SK-N-SH (cell line): ENCODE data around the gene MLLT11. TPM values are rescaled to one million over a fixed set of nuclear protein-coding genes. Genes with fewer than 3 reads are reported as not detected.

Source experiments
- CTCF ChIA-PET: fragments of 300-600, 350-600 bp; formaldehyde crosslinking; extraction: SDS; loops from one replicate; lab custom pipeline; 2021; lab: Yijun Ruan, JAX
- POLR2A ChIA-PET: fragments of 350-600 bp; sonication (Branson Sonifier 250); formaldehyde crosslinking; extraction: SDS; loops from one replicate; lab custom pipeline; 2020; ENCODE audit warnings: antibody characterized with exemption, inconsistent platforms; lab: Yijun Ruan, JAX
- DNase-seq: peaks from one replicate; pipeline ENCODE4 v3.0.0; 2012
- H2AFZ ChIP-seq: fragments of 200-600 bp; sonication (generic); 2 replicates; pipeline ENCODE4 v1.8.1; 2016; ENCODE audit warnings: antibody characterized with exemption, mild to moderate bottlenecking, low read depth
- H3F3A ChIP-seq: fragments of 200-600 bp; sonication (generic); replicated peaks from 2 replicates; pipeline ENCODE3; 2016; ENCODE audit warnings: antibody characterized with exemption, mild to moderate bottlenecking; ENCODE audit not compliant: insufficient read depth
- H3K27ac ChIP-seq, 2 experiments: fragments of 200-500 bp in 1 of 2; fragments of 200-600 bp in 1 of 2; sonication (Bioruptor generic) in 1 of 2; sonication (generic), shearing (Covaris generic) in 1 of 2; 2 replicates each; pipeline versions ENCODE4 v1.5.1 to v1.6.1; 2014 to 2016; ENCODE audit warnings: low read depth in 2 of 2, inconsistent platforms in 1 of 2, low read length in 1 of 2, mild to moderate bottlenecking in 1 of 2, mixed read lengths in 1 of 2
- H3K27me3 ChIP-seq: fragments of 200-600 bp; sonication (generic), shearing (Covaris generic); 2 replicates; pipeline ENCODE4 v1.6.1; 2016; ENCODE audit warnings: mixed run types; ENCODE audit not compliant: insufficient read depth
- H3K36me3 ChIP-seq, 2 experiments: fragments of 200-500 bp in 1 of 2; fragments of 200-600 bp in 1 of 2; sonication (Bioruptor generic) in 1 of 2; sonication (generic) in 1 of 2; replicated peaks in 1 of 2; 2 replicates each; pipeline versions ENCODE3 to v1.5.1; 2014 to 2016; ENCODE audit warnings: low read length in 1 of 2, mild to moderate bottlenecking in 1 of 2; ENCODE audit not compliant: insufficient read depth in 2 of 2, control insufficient read depth in 1 of 2
- H3K4me1 ChIP-seq, 2 experiments: fragments of 200-500 bp in 1 of 2; fragments of 200-600 bp in 1 of 2; sonication (Bioruptor generic) in 1 of 2; sonication (generic), shearing (Covaris generic) in 1 of 2; 2 replicates each; pipeline versions ENCODE4 v1.5.1 to v1.6.1; 2014 to 2016; ENCODE audit warnings: low read depth in 1 of 2, low read length in 1 of 2, mixed run types in 1 of 2; ENCODE audit not compliant: insufficient read depth in 2 of 2, control insufficient read depth in 1 of 2
- H3K4me2 ChIP-seq: fragments of 200-600 bp; sonication (generic), shearing (Covaris generic); 2 replicates; pipeline ENCODE4 v1.6.1; 2017; ENCODE audit warnings: mixed run types
- H3K4me3 ChIP-seq, 2 experiments: fragments of 200-500 bp in 1 of 2; fragments of 200-600 bp in 1 of 2; sonication (Bioruptor generic) in 1 of 2; sonication (generic), shearing (Covaris generic) in 1 of 2; 2 replicates each; pipeline versions ENCODE4 v1.5.1 to v1.8.1; 2014 to 2016; ENCODE audit warnings: low read depth in 2 of 2, inconsistent platforms in 1 of 2, low read length in 1 of 2, mild to moderate bottlenecking in 1 of 2, mixed read lengths in 1 of 2, moderate library complexity in 1 of 2
- H3K79me2 ChIP-seq: fragments of 200-600 bp; sonication (generic); 2 replicates; pipeline ENCODE4 v1.8.1; 2017; ENCODE audit warnings: mild to moderate bottlenecking; ENCODE audit not compliant: insufficient read depth
- H3K9ac ChIP-seq: fragments of 200-600 bp; sonication (generic); 2 replicates; pipeline ENCODE4 v1.6.1; 2017; ENCODE audit warnings: mixed run types
- H3K9me2 ChIP-seq: fragments of 200-600 bp; sonication (generic); 2 replicates; pipeline ENCODE4 v1.6.1; 2017; ENCODE audit warnings: mixed run types
- H3K9me3 ChIP-seq: fragments of 200-600 bp; sonication (generic); 2 replicates; pipeline ENCODE4 v1.6.1; 2017; ENCODE audit warnings: mixed run types, mild to moderate bottlenecking, moderate library complexity
- H4K20me1 ChIP-seq: fragments of 200-600 bp; sonication (generic); 2 replicates; pipeline ENCODE4 v1.6.1; 2017; ENCODE audit warnings: mild to moderate bottlenecking, mixed run types; ENCODE audit not compliant: insufficient read depth
- CHD2 ChIP-seq: fragments of 150-350 bp; IDR thresholded peaks from 2 replicates; pipeline ENCODE4 v1.6.1; 2018; ENCODE audit warnings: low read length; ENCODE audit not compliant: partially characterized antibody
- ELF1 ChIP-seq: IDR thresholded peaks from 2 replicates; pipeline ENCODE4 v1.4.0; 2012
- EP300 ChIP-seq, 2 experiments: IDR thresholded peaks; 2 replicates each; pipeline versions ENCODE4 v1.4.0 to v1.6.1; 2012; ENCODE audit warnings: borderline replicate concordance in 1 of 2, low read depth in 1 of 2, low read length in 1 of 2
- EZH2phosphoT487 ChIP-seq: fragments of 200-600 bp; sonication (generic); IDR thresholded peaks from 2 replicates; pipeline ENCODE4 v1.6.1; 2017; ENCODE audit warnings: low read depth, mixed run types, mild to moderate bottlenecking, antibody characterized with exemption, moderate library complexity, borderline replicate concordance
- FOXM1 ChIP-seq: IDR thresholded peaks from 2 replicates; pipeline ENCODE4 v1.4.0; 2012; ENCODE audit warnings: low read depth, mild to moderate bottlenecking
- GATA2 ChIP-seq: sonication (generic); formaldehyde crosslinking; IDR thresholded peaks from 2 replicates; pipeline ENCODE4 v1.5.0; 2020; ENCODE audit warnings: mild to moderate bottlenecking, missing genetic modification reagents
- IRF3 ChIP-seq: fragments of 150-350 bp; IDR thresholded peaks from 2 replicates; pipeline ENCODE4 v1.6.1; 2016; ENCODE audit warnings: mild to moderate bottlenecking, low read depth, low read length
- MAX ChIP-seq: IDR thresholded peaks from 2 replicates; pipeline ENCODE4 v1.4.0; 2012; ENCODE audit warnings: low read depth
- MEF2A ChIP-seq: IDR thresholded peaks from 2 replicates; pipeline ENCODE4 v1.4.0; 2012; ENCODE audit warnings: low read depth, borderline replicate concordance
- NFIC ChIP-seq: IDR thresholded peaks from 2 replicates; pipeline ENCODE4 v1.4.0; 2012; ENCODE audit warnings: borderline replicate concordance
- PBX3 ChIP-seq: IDR thresholded peaks from 2 replicates; pipeline ENCODE4; 2012
- POLR2AphosphoS5 ChIP-seq: IDR thresholded peaks from 2 replicates; pipeline ENCODE4 v1.6.1; 2012; ENCODE audit warnings: low read depth, low read length
- RAD21 ChIP-seq: IDR thresholded peaks from 2 replicates; pipeline ENCODE4 v1.6.1; 2012; ENCODE audit warnings: mild to moderate bottlenecking, low read length
- RXRA ChIP-seq: IDR thresholded peaks from 2 replicates; pipeline ENCODE4 v1.4.0; 2012; ENCODE audit warnings: low read depth, mild to moderate bottlenecking, borderline replicate concordance
- SMC3 ChIP-seq: IDR thresholded peaks from 2 replicates; pipeline ENCODE4 v1.6.1; 2012; ENCODE audit warnings: low read depth, low read length, improper control_type of control experiment
- TAF1 ChIP-seq: IDR thresholded peaks from 2 replicates; pipeline ENCODE4 v1.6.1; 2012; ENCODE audit warnings: low read depth, mild to moderate bottlenecking, low read length, moderate library complexity, borderline replicate concordance
- YY1 ChIP-seq: IDR thresholded peaks from 2 replicates; pipeline ENCODE4 v1.4.0; 2012; ENCODE audit warnings: low read depth, mild to moderate bottlenecking
- ZBTB33 ChIP-seq: IDR thresholded peaks from 2 replicates; pipeline ENCODE4 v1.4.0; 2012; ENCODE audit warnings: low read depth, borderline replicate concordance
- WGBS: methylation state at CpG from one replicate; pipeline ENCODE4 v1.1.6; 2017; ENCODE audit warnings: low lambda C conversion rate; 5-methylcytosine and 5-hydroxymethylcytosine counted together
- polyA plus RNA-seq, 3 experiments: library from polyadenylated mRNA; depleted of rRNA; stranded (reverse); fragments of >200 nt; gene quantifications; 2 replicates each; pipeline ENCODE4 v1.2.3, GENCODE V29; 2012

MLLT11 gene
- polyA plus RNA-seq, 1 of the 3 experiments (the other 2 are of a cell fraction) = 26.7 TPM

- H4K20me1 ChIP-seq = no peaks in the 10 kb centered on the region
- 90% methylated on average over 3 of the region's 3 CpGs for WGBS
- no peaks in the 10 kb centered on the region for H3K9me3 ChIP-seq
- no peak overlapping the region for H3K27ac ChIP-seq
- POLR2A ChIA-PET = no interaction called here
- H3K4me3 ChIP-seq = no peak overlapping the region
- no peak overlapping the region for H2AFZ ChIP-seq
- H3K9me2 ChIP-seq = no peaks in the 10 kb centered on the region
- no peak overlapping the region for H3K9ac ChIP-seq
- no peaks in the 10 kb centered on the region for H3K4me1 ChIP-seq
- DNase-seq = no peak
- H3K36me3 ChIP-seq = peaks cover 12 to 23% of the 10 kb centered on the region in 2 experiments
- H3K4me2 ChIP-seq = no peak overlapping the region
- no peaks in the 10 kb centered on the region for H3F3A ChIP-seq
- no peaks in the 10 kb centered on the region for H3K27me3 ChIP-seq
- no peaks in the 10 kb centered on the region for H3K79me2 ChIP-seq
- TF ChIP-seq RXRA = no peak
- TF ChIP-seq NFIC = no peak
- TF ChIP-seq IRF3 = no peak
- no peak for TF ChIP-seq TAF1
- TF ChIP-seq EP300 (IDR thresholded peaks at IDR 0.05; ENCODE audit: borderline replicate concordance in 1 of 2, low read depth in 1 of 2, low read length in 1 of 2) = no peak
- TF ChIP-seq ZBTB33 = no peak
- no peak for TF ChIP-seq YY1
- no peak for TF ChIP-seq POLR2AphosphoS5
- TF ChIP-seq GATA2 (CRISPR knock-in tag) = no peak
- no peak for TF ChIP-seq RAD21
- no peak for TF ChIP-seq MAX
- no peak for TF ChIP-seq ELF1
- TF ChIP-seq CHD2 = no peak
- CTCF ChIA-PET = interaction anchor here (0.7 kb wide), 1 partner anchor 13 kb away, joined by 3 read pairs; no protein-coding TSS in a partner anchor
Observed at GRCh38 chr1:151035167-151035566, 25.0 kb upstream of the MLLT11 start.

- Histone ChIP-seq H3K4me1 (no peaks in the 10 kb centered on the region), H3K27me3 (no peaks in the 10 kb centered on the region), H3K36me3 (peaks cover 9 to 23% of the 10 kb centered on the region in 2 experiments), H3F3A (no peaks in the 10 kb centered on the region), H3K4me2 (no peak within 1 kb of the TSS), H3K27ac (no peak within 1 kb of the TSS), H3K9ac (no peak within 1 kb of the TSS), H3K4me3 (no peak within 1 kb of the TSS), H3K9me3 (no peaks in the 10 kb centered on the region), H3K79me2 (no peaks in the 10 kb centered on the region), H3K9me2 (no peaks in the 10 kb centered on the region), H2AFZ (no peak within 1 kb of the TSS), H4K20me1 (no peaks in the 10 kb centered on the region)
- POLR2A ChIA-PET = no interaction called here
- TF ChIP-seq YY1 (no peak), EZH2phosphoT487 (no peak), NFIC (no peak), CHD2 (no peak), PBX3 (no peak), MEF2A (no peak), SMC3 (no peak), GATA2 (CRISPR knock-in tag) (no peak), FOXM1 (no peak)
- CTCF ChIA-PET = interaction anchor here (2.1 kb wide), 2 partner anchors 11 kb away, joined by 9 to 10 read pairs; partner anchors contain the start of gene C1orf56
- no peak for DNase-seq
- 50% methylated on average over 2 of the region's 2 CpGs for WGBS
Observed at GRCh38 chr1:151036356-151036755, 23.8 kb upstream of the MLLT11 start, which contains the start of gene BNIPL. Gene BNIPL (plus strand): TSS chr1:151036586. CDS start chr1:151036726, 140 bp downstream.
